HEK293T (cell line): ENCODE data around the gene USP24.
A peak's percentile ranks its signal among the peaks of the same experiment; 100 is the strongest.

Source experiments
- CTCF ChIA-PET: fragments of 350-600 bp; formaldehyde crosslinking; extraction: SDS; loops from one replicate; lab custom pipeline; 2021; ENCODE audit warnings: antibody characterized with exemption, inconsistent platforms; lab: Yijun Ruan, JAX
- POLR2A ChIA-PET: fragments of 350-600 bp; formaldehyde crosslinking; extraction: SDS; loops from one replicate; lab custom pipeline; 2020; ENCODE audit warnings: antibody characterized with exemption, inconsistent platforms; lab: Yijun Ruan, JAX
- DNase-seq: peaks from one replicate; pipeline ENCODE4 v3.0.0; 2012; ENCODE audit warnings: mixed read lengths; ENCODE audit errors: extremely low spot score
- ARNT ChIP-seq: fragments of 450-650 bp; IDR thresholded peaks from 2 replicates; pipeline ENCODE4 v1.6.1; 2017; ENCODE audit warnings: mild to moderate bottlenecking
- BHLHE40 ChIP-seq: fragments of 450-650 bp; IDR thresholded peaks from 2 replicates; pipeline ENCODE4 v1.6.1; 2016; ENCODE audit warnings: mild to moderate bottlenecking, moderate library complexity, borderline replicate concordance
- CTBP1 ChIP-seq: fragments of 450-650 bp; IDR thresholded peaks from 2 replicates; pipeline ENCODE4 v1.6.1; 2016; ENCODE audit warnings: borderline replicate concordance
- ELF4 ChIP-seq: fragments of 450-650 bp; IDR thresholded peaks from 2 replicates; pipeline ENCODE4 v1.6.1; 2017; ENCODE audit warnings: antibody characterized with exemption
- FOXA1 ChIP-seq: fragments of 450-650 bp; IDR thresholded peaks from 2 replicates; pipeline ENCODE4 v1.6.1; 2016; ENCODE audit warnings: mild to moderate bottlenecking
- FOXK2 ChIP-seq: fragments of 450-650 bp; IDR thresholded peaks from 2 replicates; pipeline ENCODE4 v1.6.1; 2016; ENCODE audit warnings: mild to moderate bottlenecking
- FOXM1 ChIP-seq: fragments of 450-650 bp; IDR thresholded peaks from 2 replicates; pipeline ENCODE4 v1.6.1; 2017; ENCODE audit warnings: mild to moderate bottlenecking, borderline replicate concordance
- HDGF ChIP-seq: fragments of 450-650 bp; IDR thresholded peaks from 2 replicates; pipeline ENCODE4 v1.6.1; 2017; ENCODE audit warnings: antibody characterized with exemption, borderline replicate concordance
- L3MBTL2 ChIP-seq: fragments of 450-650 bp; conservative IDR thresholded peaks from 2 replicates; pipeline ENCODE4 v1.6.1; 2016; ENCODE audit warnings: mild to moderate bottlenecking
- LEF1 ChIP-seq: fragments of 450-650 bp; IDR thresholded peaks from 2 replicates; pipeline ENCODE4 v1.6.1; 2017; ENCODE audit warnings: mild to moderate bottlenecking, borderline replicate concordance
- NFRKB ChIP-seq: fragments of 450-650 bp; IDR thresholded peaks from 2 replicates; pipeline ENCODE4 v1.6.1; 2016; ENCODE audit warnings: mild to moderate bottlenecking, moderate library complexity
- PKNOX1 ChIP-seq: fragments of 450-650 bp; IDR thresholded peaks from 2 replicates; pipeline ENCODE4 v1.6.1; 2016
- SP1 ChIP-seq: fragments of 450-650 bp; IDR thresholded peaks from 2 replicates; pipeline ENCODE4 v1.6.1; 2017
- SUZ12 ChIP-seq: fragments of 450-650 bp; IDR thresholded peaks from 2 replicates; pipeline ENCODE4 v1.6.1; 2016; ENCODE audit warnings: mild to moderate bottlenecking
- TARDBP ChIP-seq: fragments of 450-650 bp; IDR thresholded peaks from 2 replicates; pipeline ENCODE4 v1.6.1; 2016
- ZNF384 ChIP-seq: fragments of 450-650 bp; IDR thresholded peaks from 2 replicates; pipeline ENCODE4 v1.6.1; 2016

Gene USP24

GRCh38 chr1:55052221-55053142 is 162.7 kb downstream of the USP24 start:
- TF ChIP-seq NFRKB = no peak
- no peak for TF ChIP-seq ZNF384
- no peak for TF ChIP-seq FOXA1
- TF ChIP-seq SP1 = no peak
- no peak for TF ChIP-seq TARDBP
- TF ChIP-seq PKNOX1 = no peak
- TF ChIP-seq FOXK2 = no peak
- CTCF ChIA-PET = no interaction called here
- DNase-seq = no peak
- POLR2A ChIA-PET = no interaction called here

GRCh38 chr1:55051621-55052020 is 163.5 kb downstream of the USP24 start:
- POLR2A ChIA-PET = no interaction called here
- CTCF ChIA-PET = no interaction called here
- TF ChIP-seq HDGF = no peak
- no peak for TF ChIP-seq NFRKB
- no peak for TF ChIP-seq FOXK2
- TF ChIP-seq CTBP1 = no peak
- no peak for TF ChIP-seq PKNOX1
- no peak for TF ChIP-seq BHLHE40
- no peak for TF ChIP-seq L3MBTL2
- TF ChIP-seq FOXM1 = no peak
- TF ChIP-seq LEF1 = no peak
- TF ChIP-seq FOXA1 = no peak
- TF ChIP-seq ZNF384 = no peak
- TF ChIP-seq SUZ12 = no peak
- TF ChIP-seq SP1 = no peak
- TF ChIP-seq ELF4 = no peak
- TF ChIP-seq ARNT = no peak
- no peak for TF ChIP-seq TARDBP
- no peak for DNase-seq

GRCh38 chr1:55051169-55051568 is 164.0 kb downstream of the USP24 start:
- POLR2A ChIA-PET = no interaction called here
- no peak for TF ChIP-seq NFRKB
- peak; percentile 56 for TF ChIP-seq PKNOX1
- no peak for DNase-seq
- CTCF ChIA-PET = no interaction called here

GRCh38 chr1:55050283-55050682 is 164.9 kb downstream of the USP24 start:
- CTCF ChIA-PET = interaction anchor here (0.6 kb wide), 1 partner anchor 288 kb away, joined by 3 read pairs; no protein-coding TSS in a partner anchor

GRCh38 chr1:55049914-55050278 is 165.3 kb downstream of the USP24 start:
- CTCF ChIA-PET = interaction anchor here (0.6 kb wide), 1 partner anchor 288 kb away, joined by 3 read pairs; no protein-coding TSS in a partner anchor
- DNase-seq = no peak
- TF ChIP-seq ZNF384 (no peak), FOXM1 (no peak), SUZ12 (no peak), HDGF (no peak), TARDBP (no peak), L3MBTL2 (no peak), BHLHE40 (no peak), FOXK2 (no peak), SP1 (no peak), PKNOX1 (no peak), LEF1 (no peak), NFRKB (no peak), CTBP1 (no peak)
- POLR2A ChIA-PET = no interaction called here

More at GRCh38 chr1:55050283-55050682, 164.9 kb downstream of the USP24 start:
- POLR2A ChIA-PET = no interaction called here
- no peak for DNase-seq
- TF ChIP-seq HDGF (no peak), PKNOX1 (no peak), FOXK2 (no peak), LEF1 (no peak), SUZ12 (no peak), ARNT (no peak), ELF4 (no peak), SP1 (no peak), NFRKB (no peak), FOXA1 (no peak)
